Measurements from ENCODE around the gene FAM184B.

The FAM184B gene

GRCh38 chr4:17654701-17655100, 126.7 kb downstream of the FAM184B start:
- Mint-ChIP-seq H3K9me3 (no peaks in the 10 kb centered on the region), H3K27me3 (no peaks in the 10 kb centered on the region), H3K4me3 (no peak overlapping the region), H3K27ac (no peak overlapping the region), H3K4me1 (peaks cover 18% of the 10 kb centered on the region)
- ATAC-seq (no peak), DNase-seq (no peak)

GRCh38 chr4:17650406-17650805, 131.0 kb downstream of the FAM184B start:
- no peaks in the 10 kb centered on the region for H3K27me3 Mint-ChIP-seq
- no peak overlapping the region for H3K27ac Mint-ChIP-seq
- H3K4me3 Mint-ChIP-seq = no peak overlapping the region
- no peak for DNase-seq
- H3K9me3 Mint-ChIP-seq = no peaks in the 10 kb centered on the region
- ATAC-seq = no peak
- H3K4me1 Mint-ChIP-seq = peaks cover 18% of the 10 kb centered on the region

- H3K27ac Mint-ChIP-seq = no peak overlapping the region
- ATAC-seq (peak; percentile 48), DNase-seq (no peak)
These were observed 133.5 kb downstream of the FAM184B start for GRCh38 chr4:17647927-17648326.

GRCh38 chr4:17647176-17647806, 134.1 kb downstream of the FAM184B start:
- Mint-ChIP-seq H3K9me3 (no peaks in the 10 kb centered on the region), H3K4me3 (no peak overlapping the region), H3K27ac (no peak overlapping the region), H3K4me1 (peaks cover 18% of the 10 kb centered on the region), H3K27me3 (no peaks in the 10 kb centered on the region)
- no peak for DNase-seq
- no peak for ATAC-seq

More at GRCh38 chr4:17647927-17648326, 133.5 kb downstream of the FAM184B start:
- Mint-ChIP-seq H3K9me3 (no peaks in the 10 kb centered on the region), H3K27me3 (no peaks in the 10 kb centered on the region), H3K4me1 (peaks cover 18% of the 10 kb centered on the region), H3K4me3 (no peak overlapping the region)

- Mint-ChIP-seq H3K4me1 (peaks cover 15% of the 10 kb centered on the region), H3K9me3 (no peaks in the 10 kb centered on the region), H3K4me3 (no peak overlapping the region), H3K27me3 (no peaks in the 10 kb centered on the region), H3K27ac (no peak overlapping the region)
- ATAC-seq = no peak
- DNase-seq = no peak
These were observed 134.7 kb downstream of the FAM184B start for GRCh38 chr4:17646693-17647092.

GRCh38 chr4:17642398-17642783, 139.0 kb downstream of the FAM184B start:
- no peak for DNase-seq
- Mint-ChIP-seq H3K4me3 (no peak overlapping the region), H3K4me1 (no peaks in the 10 kb centered on the region), H3K27ac (no peak overlapping the region), H3K27me3 (no peaks in the 10 kb centered on the region), H3K9me3 (no peaks in the 10 kb centered on the region)
- ATAC-seq = no peak

GRCh38 chr4:17639136-17639535, 142.3 kb downstream of the FAM184B start:
- no peaks in the 10 kb centered on the region for H3K27me3 Mint-ChIP-seq
- H3K4me1 Mint-ChIP-seq = peaks cover 4% of the 10 kb centered on the region
- ATAC-seq = no peak
- H3K9me3 Mint-ChIP-seq = no peaks in the 10 kb centered on the region
- peak overlapping the region in 1 of 2 donors; percentile 86 for H3K27ac Mint-ChIP-seq
- no peak overlapping the region for H3K4me3 Mint-ChIP-seq
- DNase-seq = no peak

GRCh38 chr4:17636696-17637622, 144.5 kb downstream of the FAM184B start:
- H3K27ac Mint-ChIP-seq = no peak overlapping the region

GRCh38 chr4:17636341-17636695, 145.1 kb downstream of the FAM184B start:
- no peak overlapping the region for H3K4me3 Mint-ChIP-seq
- no peaks in the 10 kb centered on the region for H3K27me3 Mint-ChIP-seq
- H3K9me3 Mint-ChIP-seq = no peaks in the 10 kb centered on the region
- no peak for DNase-seq
- peak; percentile 54 for ATAC-seq
- no peak overlapping the region for H3K27ac Mint-ChIP-seq
- peaks cover 4% of the 10 kb centered on the region for H3K4me1 Mint-ChIP-seq

More at GRCh38 chr4:17636696-17637622, 144.5 kb downstream of the FAM184B start:
- Mint-ChIP-seq H3K9me3 (no peaks in the 10 kb centered on the region), H3K4me1 (peaks cover 4% of the 10 kb centered on the region), H3K27me3 (no peaks in the 10 kb centered on the region), H3K4me3 (no peak overlapping the region)
- ATAC-seq (peak; percentile 86), DNase-seq (peak; percentile 65 to 68)

GRCh38 chr4:17635056-17635455, 146.4 kb downstream of the FAM184B start:
- Mint-ChIP-seq H3K9me3 (no peaks in the 10 kb centered on the region), H3K4me1 (peaks cover 4% of the 10 kb centered on the region), H3K27me3 (no peaks in the 10 kb centered on the region), H3K4me3 (no peak overlapping the region), H3K27ac (peak overlapping the region in 1 of 2 donors; percentile 1)
- no peak for ATAC-seq
- DNase-seq = no peak

GRCh38 chr4:17633600-17633999, 147.8 kb downstream of the FAM184B start:
- no peak for DNase-seq
- Mint-ChIP-seq H3K27me3 (no peaks in the 10 kb centered on the region), H3K9me3 (no peaks in the 10 kb centered on the region), H3K4me1 (peaks cover 7% of the 10 kb centered on the region), H3K4me3 (no peak overlapping the region), H3K27ac (no peak overlapping the region)
- no peak for ATAC-seq

GRCh38 chr4:17630228-17630627, 151.2 kb downstream of the FAM184B start:
- Mint-ChIP-seq H3K9me3 (no peaks in the 10 kb centered on the region), H3K4me1 (peaks cover 11% of the 10 kb centered on the region), H3K27ac (no peak overlapping the region), H3K27me3 (no peaks in the 10 kb centered on the region), H3K4me3 (no peak overlapping the region)
- DNase-seq (no peak), ATAC-seq (no peak)

- Mint-ChIP-seq H3K27ac (peak overlapping the region; percentile 65 to 72), H3K9me3 (no peaks in the 10 kb centered on the region), H3K4me1 (peaks cover 19% of the 10 kb centered on the region), H3K27me3 (no peaks in the 10 kb centered on the region), H3K4me3 (no peak overlapping the region)
- ATAC-seq (no peak), DNase-seq (no peak)
These were observed 156.6 kb downstream of the FAM184B start for GRCh38 chr4:17624821-17625220.

GRCh38 chr4:17623451-17624001, 157.9 kb downstream of the FAM184B start:
- Mint-ChIP-seq H3K4me1 (peaks cover 25% of the 10 kb centered on the region), H3K27ac (peak overlapping the region in 1 of 2 donors; percentile 65), H3K4me3 (no peak overlapping the region), H3K9me3 (no peaks in the 10 kb centered on the region), H3K27me3 (no peaks in the 10 kb centered on the region)
- DNase-seq (no peak), ATAC-seq (no peak)

GRCh38 chr4:17619416-17620105, 161.9 kb downstream of the FAM184B start:
- Mint-ChIP-seq H3K4me1 (peaks cover 40% of the 10 kb centered on the region), H3K27ac (peak overlapping the region in 1 of 2 donors; percentile 23), H3K4me3 (no peak overlapping the region), H3K9me3 (no peaks in the 10 kb centered on the region), H3K27me3 (no peaks in the 10 kb centered on the region)
- DNase-seq (no peak), ATAC-seq (no peak)

Data from stimulated activated naive CD8-positive, alpha-beta T cell treated with anti-CD3 and anti-CD28 coated beads, Interleukin-15, amount 100 ng/mL, for 72 hours (primary cell).